Measurements from ENCODE around the gene ATRN.

- TF ChIP-seq, protein P1, sequence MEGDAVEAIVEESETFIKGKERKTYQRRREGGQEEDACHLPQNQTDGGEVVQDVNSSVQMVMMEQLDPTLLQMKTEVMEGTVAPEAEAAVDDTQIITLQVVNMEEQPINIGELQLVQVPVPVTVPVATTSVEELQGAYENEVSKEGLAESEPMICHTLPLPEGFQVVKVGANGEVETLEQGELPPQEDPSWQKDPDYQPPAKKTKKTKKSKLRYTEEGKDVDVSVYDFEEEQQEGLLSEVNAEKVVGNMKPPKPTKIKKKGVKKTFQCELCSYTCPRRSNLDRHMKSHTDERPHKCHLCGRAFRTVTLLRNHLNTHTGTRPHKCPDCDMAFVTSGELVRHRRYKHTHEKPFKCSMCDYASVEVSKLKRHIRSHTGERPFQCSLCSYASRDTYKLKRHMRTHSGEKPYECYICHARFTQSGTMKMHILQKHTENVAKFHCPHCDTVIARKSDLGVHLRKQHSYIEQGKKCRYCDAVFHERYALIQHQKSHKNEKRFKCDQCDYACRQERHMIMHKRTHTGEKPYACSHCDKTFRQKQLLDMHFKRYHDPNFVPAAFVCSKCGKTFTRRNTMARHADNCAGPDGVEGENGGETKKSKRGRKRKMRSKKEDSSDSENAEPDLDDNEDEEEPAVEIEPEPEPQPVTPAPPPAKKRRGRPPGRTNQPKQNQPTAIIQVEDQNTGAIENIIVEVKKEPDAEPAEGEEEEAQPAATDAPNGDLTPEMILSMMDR (IDR thresholded peaks at IDR 0.05) = no peak
- TF ChIP-seq POLR2A (IDR thresholded peaks at IDR 0.05) (no peak), POLR2AphosphoS5 (IDR thresholded peaks at IDR 0.05) (no peak), EP300 (IDR thresholded peaks at IDR 0.05) (no peak)
Observed at GRCh38 chr20:3622406-3622805, 151.6 kb downstream of the ATRN start.

All from stomach (tissue), 4 donors.